HepG2 (cell line): Measurements from ENCODE around the gene RPS6KA3. TPM values are rescaled to one million over a fixed set of nuclear protein-coding genes. Genes with fewer than 3 reads are reported as not detected.

Experiments
- ARHGAP35 ChIP-seq: sonication (generic); formaldehyde crosslinking; IDR thresholded peaks from 2 replicates; pipeline ENCODE4 v1.9.0; 2022; ENCODE audit warnings: mild to moderate bottlenecking, inconsistent platforms, moderate library complexity, missing genetic modification reagents, borderline replicate concordance
- CEBPB ChIP-seq: IDR thresholded peaks from 2 replicates; pipeline ENCODE4 v1.6.1; 2011; ENCODE audit warnings: low read depth, low read length, improper control_type of control experiment, borderline replicate concordance
- CHCHD3 ChIP-seq: sonication (generic); formaldehyde crosslinking; IDR thresholded peaks from 2 replicates; pipeline ENCODE4 v1.8.0; 2022; ENCODE audit warnings: mild to moderate bottlenecking, missing genetic modification reagents, moderate library complexity
- CREB1 ChIP-seq, 2 experiments: fragments of 450-650 bp in 1 of 2; IDR thresholded peaks; 2 replicates each; pipeline ENCODE4 v1.6.1; 2016 to 2017; ENCODE audit warnings: control low read depth in 1 of 2, mild to moderate bottlenecking in 1 of 2, missing compliant biosample characterization in 1 of 2, missing genetic modification characterization in 1 of 2
- ELF4 ChIP-seq: sonication (generic); formaldehyde crosslinking; IDR thresholded peaks from 2 replicates; pipeline ENCODE4 v1.5.0; 2020; ENCODE audit warnings: missing genetic modification reagents, mild to moderate bottlenecking, moderate library complexity, borderline replicate concordance
- FIP1L1 ChIP-seq: fragments of 200-400 bp; formaldehyde crosslinking; IDR thresholded peaks from 2 replicates; pipeline ENCODE4 v1.6.1; 2018; ENCODE audit warnings: low read depth, mild to moderate bottlenecking, low read length, moderate library complexity, borderline replicate concordance; ENCODE audit not compliant: insufficient read depth
- HNF4A ChIP-seq: sonication (generic); formaldehyde crosslinking; IDR thresholded peaks from 2 replicates; pipeline ENCODE4 v1.4.0; 2020; ENCODE audit warnings: missing genetic modification reagents
- ZBTB20 ChIP-seq: sonication (generic); formaldehyde crosslinking; IDR thresholded peaks from 2 replicates; pipeline ENCODE4 v1.8.1; 2023; ENCODE audit warnings: missing genetic modification reagents, low read depth, mild to moderate bottlenecking, borderline replicate concordance
- ZNF318 ChIP-seq: sonication (generic); formaldehyde crosslinking; IDR thresholded peaks from 2 replicates; pipeline ENCODE4 v1.4.0; 2020; ENCODE audit warnings: mild to moderate bottlenecking, missing genetic modification reagents
- polyA plus RNA-seq, 8 experiments: library from polyadenylated mRNA; depleted of rRNA in 3 of 8; stranded (reverse) in 7 of 8; unstranded in 1 of 8; fragments of >200 nt; fragmentation: Illumina TruSeq in 4 of 8; extraction: Trizol in 4 of 8; gene quantifications; 2 replicates each; pipeline versions ENCODE4 v1.2.1 to v1.2.3, GENCODE V29; 2011 to 2016; ENCODE audit warnings: low read depth in 4 of 8, missing spikeins in 1 of 8, mixed read lengths in 1 of 8; ENCODE audit not compliant: insufficient read depth in 1 of 8
- total RNA-seq, 5 experiments: library from RNA; depleted of rRNA; stranded (reverse); fragments of >200 nt; fragmentation: Illumina TruSeq; extraction: Trizol; gene quantifications; 2 replicates each; pipeline ENCODE4 v1.2.3, GENCODE V29; 2016; ENCODE audit warnings: low read depth in 1 of 5

Gene RPS6KA3
- total and polyA plus RNA-seq, 2 of the 13 experiments (the other 11 are each of a cell fraction or from before 2014, with no cell fraction given), result 314 to 357 TPM

GRCh38 chrX:20270562-20270890 lies 3.8 kb upstream of the RPS6KA3 start (continued):
- TF ChIP-seq ZNF318 (CRISPR knock-in tag), result no peak
- TF ChIP-seq FIP1L1, result no peak
- TF ChIP-seq CEBPB, result peak; percentile 48; the same call in 1 of the 2 replicates
- 0 out of 2 replicates have a peak, but pooled peaks have one; percentile 15 for TF ChIP-seq HNF4A (CRISPR knock-in tag)
- TF ChIP-seq ZBTB20 (CRISPR knock-in tag), result 0 out of 2 replicates have a peak, but pooled peaks have one; percentile 19
- TF ChIP-seq ARHGAP35 (CRISPR knock-in tag), result no peak
- no peak for TF ChIP-seq ELF4 (CRISPR knock-in tag)
- TF ChIP-seq CREB1 (IDR thresholded peaks at IDR 0.05), result 0 out of 2 replicates have a peak, but pooled peaks have one; percentile 10
- no peak for TF ChIP-seq CREB1 (CRISPR knock-in tag; IDR thresholded peaks at IDR 0.05)
- no peak for TF ChIP-seq CHCHD3 (CRISPR knock-in tag)
